GM12878 (cell line): ENCODE measurements around the gene DTL. TPM values are rescaled to one million over a fixed set of nuclear protein-coding genes. Genes with fewer than 3 reads are reported as not detected.

Experiments used
- ATAC-seq: fragments of 200-7000 bp; cut with Tn5 transposase; 3 replicates; pipeline ENCODE4 v1.9.1; 2020; ENCODE audit warnings: mild to moderate bottlenecking, moderate library complexity
- BruUV-seq: library from RNA; stranded (reverse); fragments of 400-500 nt; replicated peaks from 2 replicates; lab custom pipeline; 2021; lab: Mats Ljungman, UMichigan
- CTCF ChIA-PET: fragments of 300-600 bp; sonication (Branson Sonifier 250); formaldehyde crosslinking; extraction: SDS; loops from one replicate; lab custom pipeline; 2021; ENCODE audit warnings: inconsistent platforms; lab: Yijun Ruan, JAX
- POLR2A ChIA-PET: fragments of 350-600 bp; formaldehyde crosslinking; extraction: SDS; loops from one replicate; lab custom pipeline; 2021; ENCODE audit warnings: inconsistent platforms; lab: Charles Lee
- RAD21 ChIA-PET: fragments of 300-600 bp; sonication (Branson Sonifier 250); formaldehyde crosslinking; loops from one replicate; lab custom pipeline; 2023; ENCODE audit warnings: antibody characterized with exemption; ENCODE audit not compliant: unreplicated experiment; lab: Charles Lee
- SMC1A ChIA-PET: fragments of 300-600 bp; sonication (Branson Sonifier 250); formaldehyde crosslinking; loops from one replicate; lab custom pipeline; 2023; ENCODE audit not compliant: unreplicated experiment, uncharacterized antibody; lab: Charles Lee
- DNase-seq: peaks from one replicate; pipeline ENCODE4 v3.0.0-alpha.2; 2011; ENCODE audit warnings: low read depth, low spot score
- FAIRE-seq: peaks from 3 replicates; lab custom pipeline; 2011; peaks lifted over from hg19 to GRCh38; lab: Jason Lieb, UNC
- H2AFZ ChIP-seq: 2 replicates; pipeline ENCODE4 v1.6.0; 2011; ENCODE audit warnings: low read depth, low read length, control low read depth; ENCODE audit not compliant: control insufficient read depth
- H3K27ac ChIP-seq: 2 replicates; pipeline ENCODE4 v1.5.1; 2011; ENCODE audit warnings: control low read depth; ENCODE audit not compliant: control insufficient read depth, insufficient read depth
- H3K27me3 ChIP-seq, 2 experiments: replicated peaks in 1 of 2; 2 replicates each; pipeline versions ENCODE4 v1.6.0 to v1.6.1; 2011; ENCODE audit warnings: low read length in 1 of 2; ENCODE audit not compliant: control insufficient read depth in 2 of 2, insufficient read depth in 2 of 2
- H3K36me3 ChIP-seq, 2 experiments: 2 replicates each; pipeline ENCODE4 v1.5.1; 2011; ENCODE audit warnings: low read length in 1 of 2; ENCODE audit not compliant: control insufficient read depth in 2 of 2, insufficient read depth in 2 of 2
- H3K4me1 ChIP-seq: 2 replicates; pipeline ENCODE4 v1.6.1; 2011; ENCODE audit warnings: mild to moderate bottlenecking, low read length, moderate library complexity, mixed read lengths; ENCODE audit not compliant: control insufficient read depth, insufficient read depth
- H3K4me2 ChIP-seq: 2 replicates; pipeline ENCODE4 v1.6.0; 2011; ENCODE audit warnings: control low read depth; ENCODE audit not compliant: control insufficient read depth, insufficient read depth
- H3K4me3 ChIP-seq: fragments of 200-600 bp; sonication (generic); 2 replicates; pipeline ENCODE4 v1.5.1; 2016
- H3K79me2 ChIP-seq: 2 replicates; pipeline ENCODE4 v1.6.0; 2011; ENCODE audit warnings: low read length; ENCODE audit not compliant: control insufficient read depth, insufficient read depth
- H3K9ac ChIP-seq: 2 replicates; pipeline ENCODE4 v1.8.0; 2011; ENCODE audit warnings: low read length, control low read depth, mixed read lengths; ENCODE audit not compliant: control insufficient read depth, insufficient read depth
- H3K9me3 ChIP-seq: replicated peaks from 3 replicates; pipeline ENCODE4 v1.5.1; 2011; ENCODE audit warnings: mild to moderate bottlenecking, low read length; ENCODE audit not compliant: control insufficient read depth, insufficient read depth
- H4K20me1 ChIP-seq: 2 replicates; pipeline ENCODE4 v1.6.0; 2011; ENCODE audit not compliant: control insufficient read depth, insufficient read depth
- EP300 ChIP-seq, 2 experiments: fragments of 150-350 bp in 1 of 2; IDR thresholded peaks; 2 replicates each; pipeline ENCODE4 v1.6.1; 2011 to 2012; ENCODE audit warnings: low read depth in 2 of 2, low read length in 2 of 2, borderline replicate concordance in 1 of 2, improper control_type of control experiment in 1 of 2, inconsistent platforms in 1 of 2; ENCODE audit not compliant: control insufficient read depth in 1 of 2
- KDM1A ChIP-seq: fragments of 200-600 bp; sonication (generic); IDR thresholded peaks from 2 replicates; pipeline ENCODE4 v1.6.1; 2016; ENCODE audit warnings: borderline replicate concordance
- KLF5 ChIP-seq: fragments of 450-650 bp; IDR thresholded peaks from 2 replicates; pipeline ENCODE4 v1.6.1; 2014; ENCODE audit warnings: mild to moderate bottlenecking; ENCODE audit not compliant: partially characterized antibody
- MEF2A ChIP-seq: IDR thresholded peaks from 2 replicates; pipeline ENCODE4 v1.6.1; 2011; ENCODE audit warnings: low read depth, mild to moderate bottlenecking, low read length, moderate library complexity; ENCODE audit not compliant: insufficient read depth
- MTA2 ChIP-seq: fragments of 450-650 bp; IDR thresholded peaks from 2 replicates; pipeline ENCODE4 v1.6.1; 2016; ENCODE audit warnings: low read depth, mild to moderate bottlenecking, moderate library complexity
- MXI1 ChIP-seq: fragments of 150-350 bp; IDR thresholded peaks from 2 replicates; pipeline ENCODE4 v1.6.1; 2011; ENCODE audit warnings: low read depth, mild to moderate bottlenecking, inconsistent platforms, low read length, improper control_type of control experiment
- MYC ChIP-seq: IDR thresholded peaks from 2 replicates; pipeline ENCODE4 v1.6.1; 2011; ENCODE audit warnings: mild to moderate bottlenecking, low read length, moderate library complexity, inconsistent platforms; ENCODE audit not compliant: insufficient read depth, insufficient replicate concordance, insufficient read length, severe bottlenecking
- NR2C2 ChIP-seq: IDR thresholded peaks from 2 replicates; pipeline ENCODE4 v1.6.1; 2011; ENCODE audit warnings: borderline replicate concordance, low read depth; ENCODE audit not compliant: control insufficient read depth, insufficient read length
- PAX8 ChIP-seq: fragments of 450-650 bp; IDR thresholded peaks from 2 replicates; pipeline ENCODE4 v1.6.1; 2017; ENCODE audit warnings: mild to moderate bottlenecking, moderate library complexity
- POU2F2 ChIP-seq: IDR thresholded peaks from 3 replicates; pipeline ENCODE4 v1.6.1; 2011; ENCODE audit warnings: low read depth, mild to moderate bottlenecking, low read length, borderline replicate concordance
- SMC3 ChIP-seq: IDR thresholded peaks from 2 replicates; pipeline ENCODE4 v1.6.1; 2011; ENCODE audit warnings: low read length, improper control_type of control experiment, borderline replicate concordance
- SP1 ChIP-seq: IDR thresholded peaks from one replicate; pipeline ENCODE4 v1.6.1; 2011; ENCODE audit warnings: low read depth, low read length
- ZNF622 ChIP-seq: fragments of 450-650 bp; IDR thresholded peaks from 2 replicates; pipeline ENCODE4 v1.6.1; 2017; ENCODE audit warnings: mild to moderate bottlenecking, inconsistent platforms
- ZSCAN29 ChIP-seq: fragments of 450-650 bp; IDR thresholded peaks from 2 replicates; pipeline ENCODE4 v1.6.1; 2017; ENCODE audit warnings: mild to moderate bottlenecking, moderate library complexity
- WGBS: methylation state at CpG from one replicate; pipeline ENCODE4 v1.1.6; 2016; ENCODE audit warnings: low lambda C conversion rate; ENCODE audit not compliant: insufficient replicate concordance, insufficient coverage; ENCODE audit errors: missing lambda C conversion rate; 5-methylcytosine and 5-hydroxymethylcytosine counted together
- in situ Hi-C: fragments of 300-500 bp; cut with MboI; formaldehyde crosslinking; loops from 9 replicates; pipeline ENCODE4 v1.14.3; 2018; ENCODE audit warnings: mixed read lengths
- intact Hi-C: fragments of 100-400 bp; cut with micrococcal nuclease; formaldehyde crosslinking; loops from one replicate; pipeline ENCODE4 v1.14.2; 2022; ENCODE audit not compliant: unreplicated experiment
- polyA plus RNA-seq, 11 experiments: library from polyadenylated mRNA; depleted of rRNA in 4 of 11; unstranded in 6 of 11; stranded (reverse) in 5 of 11; fragments of >200 nt; fragmentation: Nextera tagmentation in 4 of 11; fragmentation: Illumina TruSeq in 1 of 11; extraction: Ambion mirVana in 4 of 11; extraction: Trizol in 1 of 11; gene quantifications; 1 replicate in 1 of 11; 2 replicates in 10 of 11; pipeline versions ENCODE4 v1.2.1 to v1.2.3, GENCODE V29; 2011 to 2016; ENCODE audit warnings: inconsistent platforms in 2 of 11, missing spikeins in 2 of 11, low read depth in 1 of 11
- total RNA-seq, 4 experiments: library from RNA; depleted of rRNA in 3 of 4; stranded (reverse); fragments of >200 nt in 3 of 4; fragmentation: Illumina TruSeq in 1 of 4; extraction: Trizol in 1 of 4; gene quantifications; 2 replicates each; pipeline versions ENCODE4 v1.2.1 to v1.2.3, GENCODE V29; 2013 to 2021
- TF ChIP-seq, protein P1 (sequence below): IDR thresholded peaks from 2 replicates; pipeline ENCODE4 v1.6.1; 2011; ENCODE audit warnings: borderline replicate concordance, low read depth, mild to moderate bottlenecking, moderate library complexity, low read length; ENCODE audit not compliant: insufficient read depth, poor library complexity, severe bottlenecking
- TF ChIP-seq, protein P2 (sequence below): IDR thresholded peaks from 2 replicates; pipeline ENCODE4 v1.6.1; 2011; ENCODE audit warnings: low read depth, mild to moderate bottlenecking, low read length, moderate library complexity, borderline replicate concordance; ENCODE audit errors: extremely low read depth
- TF ChIP-seq, protein P3 (sequence below): IDR thresholded peaks from 2 replicates; pipeline ENCODE4 v1.6.1; 2012; ENCODE audit warnings: low read depth, low read length, improper control_type of control experiment

The DTL gene
- total and polyA plus RNA-seq, 10 of the 15 experiments (the other 5 are each of a cell fraction or from before 2014, with no cell fraction given), result 24.1 to 73.4 (median 52.2) TPM

DNA sequence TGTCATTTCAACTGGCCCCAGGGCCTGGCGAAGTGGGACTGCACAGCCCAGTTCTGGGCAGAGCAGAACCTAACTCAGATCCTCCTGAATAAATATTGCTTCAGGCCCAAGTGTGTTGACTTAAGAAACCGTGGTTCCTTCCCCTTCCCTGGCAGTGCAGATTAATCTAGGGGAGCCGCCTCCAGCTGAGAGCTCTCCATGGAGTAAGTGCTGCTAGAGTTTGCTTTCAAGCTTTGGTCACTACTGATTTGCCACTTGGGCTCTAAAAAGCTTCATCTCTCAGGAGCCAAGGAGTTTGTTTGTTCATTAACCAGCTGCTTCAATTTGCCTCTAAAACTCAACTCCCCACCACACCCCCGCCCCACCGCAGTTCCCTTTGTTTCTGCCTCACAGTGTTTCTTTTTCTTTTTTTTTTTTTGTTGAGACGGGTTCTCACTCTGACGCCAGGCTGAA lies 112.1 kb downstream of the DTL start (continued):
- no peak for TF ChIP-seq EP300 (IDR thresholded peaks at IDR 0.05; ENCODE audit: borderline replicate concordance in 1 of 2, control insufficient read depth in 1 of 2, low read depth in 2 of 2, low read length in 2 of 2)
- TF ChIP-seq, protein P1, sequence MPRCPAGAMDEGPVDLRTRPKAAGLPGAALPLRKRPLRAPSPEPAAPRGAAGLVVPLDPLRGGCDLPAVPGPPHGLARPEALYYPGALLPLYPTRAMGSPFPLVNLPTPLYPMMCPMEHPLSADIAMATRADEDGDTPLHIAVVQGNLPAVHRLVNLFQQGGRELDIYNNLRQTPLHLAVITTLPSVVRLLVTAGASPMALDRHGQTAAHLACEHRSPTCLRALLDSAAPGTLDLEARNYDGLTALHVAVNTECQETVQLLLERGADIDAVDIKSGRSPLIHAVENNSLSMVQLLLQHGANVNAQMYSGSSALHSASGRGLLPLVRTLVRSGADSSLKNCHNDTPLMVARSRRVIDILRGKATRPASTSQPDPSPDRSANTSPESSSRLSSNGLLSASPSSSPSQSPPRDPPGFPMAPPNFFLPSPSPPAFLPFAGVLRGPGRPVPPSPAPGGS, result no peak
- TF ChIP-seq SMC3, result no peak
- TF ChIP-seq MYC, result no peak
- TF ChIP-seq, protein P2, sequence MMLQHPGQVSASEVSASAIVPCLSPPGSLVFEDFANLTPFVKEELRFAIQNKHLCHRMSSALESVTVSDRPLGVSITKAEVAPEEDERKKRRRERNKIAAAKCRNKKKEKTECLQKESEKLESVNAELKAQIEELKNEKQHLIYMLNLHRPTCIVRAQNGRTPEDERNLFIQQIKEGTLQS, result no peak
- no peak for TF ChIP-seq KLF5
- TF ChIP-seq PAX8, result no peak
- no peak for TF ChIP-seq ZNF622

DNA sequence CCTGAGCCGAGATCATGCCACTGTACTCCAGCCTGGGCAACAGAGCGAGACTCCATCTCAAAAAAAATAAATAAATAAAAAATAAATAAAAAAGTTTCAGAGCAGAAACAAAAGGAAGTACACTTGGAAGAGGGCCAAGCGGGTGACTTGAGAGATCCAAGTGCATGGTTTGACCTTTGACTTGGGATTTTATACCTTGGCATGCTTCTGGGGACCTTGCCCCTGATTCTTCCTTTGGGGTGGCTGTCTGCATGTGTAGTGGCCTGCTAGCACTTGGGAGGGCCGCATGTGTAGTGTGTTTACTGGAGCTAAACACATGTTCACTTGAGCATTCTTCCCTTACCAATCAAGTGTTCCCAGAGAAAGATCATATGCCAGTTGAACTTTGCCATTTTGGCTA lies 114.0 kb downstream of the DTL start:
- Histone ChIP-seq H4K20me1 (no peaks in the 10 kb centered on the region; the same call in 1 of the 2 replicates), H3K36me3 (no peaks in the 10 kb centered on the region), H3K9ac (no peak overlapping the region), H3K4me3 (no peak overlapping the region), H2AFZ (no peak overlapping the region), H3K4me1 (no peaks in the 10 kb centered on the region), H3K27ac (no peak overlapping the region), H3K79me2 (no peaks in the 10 kb centered on the region), H3K27me3 (no peaks in the 10 kb centered on the region), H3K4me2 (no peak overlapping the region), H3K9me3 (no peaks in the 10 kb centered on the region)
- in situ Hi-C loops, result no loop called here
- ATAC-seq (no peak), DNase-seq (no peak), FAIRE-seq (no peak)
- no TSS peak for BruUV-seq
- POLR2A ChIA-PET, result no interaction called here
- CTCF ChIA-PET, result no interaction called here
- RAD21 ChIA-PET, result no interaction called here
- 94% methylated on average over 4 of the region's 4 CpGs for WGBS
- intact Hi-C loops, result no loop called here
- SMC1A ChIA-PET, result no interaction called here
- TF ChIP-seq KDM1A (no peak), ZSCAN29 (no peak), POU2F2 (no peak), MEF2A (no peak), SP1 (no peak), EP300 (IDR thresholded peaks at IDR 0.05; ENCODE audit: borderline replicate concordance in 1 of 2, control insufficient read depth in 1 of 2, low read depth in 2 of 2, low read length in 2 of 2) (no peak), MTA2 (no peak), MXI1 (no peak), NR2C2 (no peak)
- TF ChIP-seq, protein P3, sequence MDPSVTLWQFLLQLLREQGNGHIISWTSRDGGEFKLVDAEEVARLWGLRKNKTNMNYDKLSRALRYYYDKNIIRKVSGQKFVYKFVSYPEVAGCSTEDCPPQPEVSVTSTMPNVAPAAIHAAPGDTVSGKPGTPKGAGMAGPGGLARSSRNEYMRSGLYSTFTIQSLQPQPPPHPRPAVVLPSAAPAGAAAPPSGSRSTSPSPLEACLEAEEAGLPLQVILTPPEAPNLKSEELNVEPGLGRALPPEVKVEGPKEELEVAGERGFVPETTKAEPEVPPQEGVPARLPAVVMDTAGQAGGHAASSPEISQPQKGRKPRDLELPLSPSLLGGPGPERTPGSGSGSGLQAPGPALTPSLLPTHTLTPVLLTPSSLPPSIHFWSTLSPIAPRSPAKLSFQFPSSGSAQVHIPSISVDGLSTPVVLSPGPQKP, result no peak
